NCI-H1105 treated with DMSO at 0.1 percent for 48 hours (cell line): ENCODE data around the gene CMC1.

ENCODE experiments used
- DNase-seq: peaks from one replicate; lab custom pipeline; 2025; lab: John Stamatoyannopoulos, UW

The CMC1 gene

DNA sequence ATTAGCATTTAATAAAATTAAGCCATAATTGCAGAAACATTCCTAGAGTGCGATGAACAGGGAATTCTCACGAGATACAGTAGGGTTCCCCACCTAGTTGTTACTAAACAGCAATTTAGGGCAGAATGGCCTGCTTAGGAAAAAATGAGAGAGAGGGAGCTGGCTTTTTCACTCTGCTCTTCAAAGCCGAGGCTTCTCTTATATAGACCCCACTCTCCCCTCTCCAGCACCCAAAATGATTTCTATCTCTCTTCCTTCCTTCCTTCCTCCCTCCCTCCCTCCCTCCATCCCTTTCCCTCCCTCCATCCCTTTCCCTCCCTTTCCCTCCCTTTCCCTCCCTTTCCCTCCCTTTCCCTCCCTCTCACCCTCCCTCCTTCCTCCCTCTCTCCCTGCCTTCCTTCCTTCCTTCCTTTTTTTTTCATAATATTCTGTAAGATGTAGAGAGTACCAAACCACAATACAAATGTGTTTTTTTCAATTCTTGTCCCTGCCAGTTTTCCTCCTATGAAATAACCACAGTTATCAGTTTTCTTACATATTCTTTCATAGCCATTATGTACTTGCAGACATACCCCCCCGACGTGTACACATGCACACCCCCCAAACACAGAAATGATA is 59.0 kb downstream of the CMC1 start:
- DNase-seq = no peak

- DNase-seq = no peak
These were observed 60.3 kb downstream of the CMC1 start for GRCh38 chr3:28301688-28302087.

- no peak for DNase-seq
These were observed 66.8 kb downstream of the CMC1 start for GRCh38 chr3:28308196-28308595.

DNA sequence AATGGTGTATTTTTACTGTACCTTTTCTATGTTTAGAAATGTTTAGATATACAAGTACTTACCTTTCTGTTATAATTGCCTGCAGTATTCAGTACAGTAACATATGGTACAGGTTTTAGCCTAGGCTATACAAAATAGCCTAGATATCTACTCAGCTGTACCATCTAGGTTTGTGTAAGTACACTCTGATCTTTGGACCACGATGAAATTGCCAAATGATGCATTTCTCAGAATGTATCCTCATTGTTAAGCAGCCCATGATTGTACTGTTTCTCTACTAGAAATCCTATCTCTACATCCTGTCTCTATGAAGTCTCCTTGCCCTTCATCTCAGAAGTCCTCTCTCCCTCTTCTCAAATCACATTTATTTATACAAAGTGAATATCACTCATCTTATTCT is 74.3 kb downstream of the CMC1 start:
- DNase-seq = no peak

DNA sequence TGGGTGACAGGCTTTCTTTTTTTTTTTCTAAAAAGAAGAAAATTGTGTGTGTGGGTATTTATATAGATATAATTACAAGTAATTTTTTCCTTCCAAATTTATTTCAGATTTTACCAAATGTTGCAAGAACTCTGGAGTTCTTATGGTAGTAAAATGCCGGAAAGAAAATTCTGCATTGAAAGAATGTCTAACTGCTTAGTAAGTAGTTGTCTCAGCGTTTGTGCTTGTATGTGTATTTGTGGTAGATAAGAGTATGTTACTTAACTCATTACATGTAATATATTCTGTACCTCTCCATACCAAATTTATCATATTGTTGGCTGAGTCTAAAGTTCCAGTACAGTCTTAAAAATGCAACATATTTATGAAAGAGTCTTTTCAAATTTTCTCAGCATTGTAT is 74.8 kb downstream of the CMC1 start:
- DNase-seq = no peak

GRCh38 chr3:28317438-28318022 is 76.1 kb downstream of the CMC1 start:
- peak; percentile 43 for DNase-seq

DNA sequence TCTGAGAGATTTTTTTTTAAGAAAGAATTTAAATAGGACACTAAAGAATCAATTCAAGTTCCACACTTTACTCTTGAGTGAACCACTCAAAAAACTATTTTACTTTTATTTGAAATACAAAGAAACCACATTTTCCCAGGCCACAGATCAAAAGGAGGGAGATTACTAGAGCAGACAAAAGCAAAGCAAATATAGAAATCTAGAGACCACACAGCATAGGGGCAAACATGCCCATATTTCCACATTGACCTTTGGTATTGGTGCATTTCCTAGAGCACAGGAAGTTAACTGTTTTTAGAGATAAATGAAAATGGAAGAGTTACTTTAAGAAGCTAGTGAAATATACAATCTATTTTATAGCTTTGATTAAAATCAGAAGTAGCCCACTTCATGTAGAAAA is 79.6 kb downstream of the CMC1 start:
- no peak for DNase-seq

DNA sequence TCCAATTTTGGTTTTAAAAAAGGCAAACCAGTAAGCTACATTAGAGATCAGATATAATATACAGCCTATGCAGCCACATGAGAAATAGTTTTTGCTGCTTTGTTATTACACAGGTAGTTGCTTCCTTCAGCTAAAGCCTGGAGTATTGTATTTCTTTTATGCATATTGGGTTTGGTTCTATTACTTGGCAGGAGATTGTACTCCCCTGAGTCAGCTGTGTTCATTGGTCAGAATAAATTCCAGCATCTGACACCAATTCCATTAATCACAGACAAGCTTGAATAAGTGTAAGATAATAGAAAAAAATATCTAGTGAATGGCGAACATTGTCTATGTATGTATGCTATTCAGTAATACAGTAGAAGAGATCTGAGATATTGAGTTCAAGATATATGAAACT is 81.0 kb downstream of the CMC1 start:
- DNase-seq = no peak

DNA sequence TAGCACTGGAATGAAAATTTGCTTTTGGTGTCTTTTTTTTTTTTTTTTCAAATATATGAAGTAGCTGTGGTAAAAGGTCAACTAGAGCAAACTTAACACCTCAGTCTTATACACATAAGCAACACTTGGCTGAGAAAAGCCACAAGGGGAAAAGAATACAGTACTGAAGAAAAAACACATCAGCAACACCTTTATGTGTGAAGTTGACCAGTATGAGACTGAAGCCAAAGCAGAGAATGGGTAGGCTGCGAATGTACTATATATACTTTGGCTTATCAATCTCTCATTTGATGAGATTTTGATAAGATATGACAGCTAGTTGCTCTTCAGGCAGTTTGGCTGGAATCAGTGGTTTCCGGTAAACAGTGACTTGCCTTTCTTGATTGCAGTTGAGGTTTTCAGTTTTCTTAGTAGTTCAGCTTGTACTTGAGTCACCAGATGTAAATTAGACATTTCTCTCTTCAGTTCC is 85.1 kb downstream of the CMC1 start:
- DNase-seq = no peak

DNA sequence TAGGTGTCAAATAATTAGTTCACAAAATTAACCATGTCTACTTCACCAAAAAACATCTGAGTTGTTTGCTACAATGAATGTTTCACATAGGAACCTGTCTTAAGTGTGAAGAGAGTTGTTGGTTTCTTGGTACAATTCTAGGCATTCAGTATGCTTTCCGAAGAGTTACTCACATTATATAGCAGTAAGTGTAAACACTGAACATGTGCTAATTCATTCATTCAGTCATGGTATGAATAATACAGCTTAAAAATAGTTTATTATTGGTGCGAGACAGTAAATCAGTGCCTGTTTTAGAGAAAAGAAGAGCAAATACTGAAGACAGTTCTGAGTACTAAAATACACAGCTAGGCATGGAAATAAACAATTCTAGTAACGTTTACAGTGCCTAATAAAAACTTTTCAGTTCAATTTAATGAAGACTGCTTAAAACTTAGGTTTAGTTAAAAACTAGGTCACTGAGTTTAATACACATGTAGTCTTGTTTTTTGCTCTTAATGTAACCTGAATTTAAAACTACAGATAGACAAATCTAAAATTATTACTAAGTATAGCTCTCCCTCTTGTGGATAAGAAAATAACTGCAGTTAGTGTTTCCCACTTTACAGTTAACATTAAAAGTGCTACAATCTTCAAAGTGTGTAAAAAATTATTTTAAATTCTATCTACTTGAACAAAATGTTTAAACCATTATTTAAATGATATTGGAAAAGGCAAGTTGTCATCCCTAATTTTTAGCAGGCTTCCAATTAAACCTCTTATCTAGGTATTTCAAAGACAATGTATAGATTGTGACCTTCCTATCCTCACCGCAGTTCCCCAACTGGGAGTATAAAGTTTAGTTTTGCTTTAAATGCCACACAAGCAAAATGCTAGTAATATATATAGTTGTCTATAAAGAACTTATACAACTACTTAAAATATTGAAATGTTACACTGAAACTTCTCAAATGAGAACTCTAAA is 87.1 kb downstream of the CMC1 start:
- peak; percentile 8 for DNase-seq

GRCh38 chr3:28334552-28334951 is 93.1 kb downstream of the CMC1 start:
- no peak for DNase-seq

DNA sequence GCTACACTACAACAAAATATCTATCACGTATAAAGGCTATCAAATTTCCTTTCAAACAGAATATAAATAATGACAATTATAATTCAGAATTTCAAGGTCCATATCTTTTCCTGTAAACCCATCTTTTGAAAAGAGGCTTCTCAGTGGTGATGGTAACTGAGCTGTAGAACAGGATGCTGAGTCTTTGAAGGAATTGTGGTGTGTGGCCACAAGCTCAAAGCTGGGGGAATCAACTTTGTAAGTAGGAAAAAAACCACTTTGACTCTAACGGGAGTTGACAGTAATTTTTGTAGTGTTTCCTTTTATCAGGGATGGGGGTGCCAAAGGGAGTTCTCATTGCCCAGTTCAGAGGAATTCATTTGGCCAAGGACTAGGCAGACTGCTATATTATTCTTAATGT is 93.8 kb downstream of the CMC1 start:
- no peak for DNase-seq

DNA sequence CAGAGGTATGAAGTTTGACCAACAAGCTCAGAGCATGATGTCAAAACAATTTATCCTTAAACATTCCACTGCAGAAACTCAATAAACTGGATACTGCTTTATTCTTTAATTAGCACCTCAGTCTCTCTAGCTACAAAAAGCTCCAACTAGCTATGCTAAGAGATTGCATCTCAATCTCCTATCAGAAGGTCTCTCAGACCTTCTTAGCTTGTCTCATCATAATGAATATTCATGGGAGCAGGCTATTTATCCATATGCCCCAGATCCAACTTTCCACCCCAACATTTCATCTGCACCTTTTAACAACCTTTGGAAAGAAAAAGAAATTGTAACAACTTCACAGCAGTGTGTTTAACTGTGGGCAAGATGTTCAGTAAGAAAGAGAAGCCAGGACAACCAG is 95.8 kb downstream of the CMC1 start:
- no peak for DNase-seq

- no peak for DNase-seq
These were observed 101.7 kb downstream of the CMC1 start for GRCh38 chr3:28343144-28343543.

GRCh38 chr3:28345690-28346089 is 104.3 kb downstream of the CMC1 start:
- DNase-seq = no peak

GRCh38 chr3:28347374-28348264 is 106.2 kb downstream of the CMC1 start:
- peak; percentile 17 for DNase-seq

GRCh38 chr3:28348265-28348628 is 106.8 kb downstream of the CMC1 start:
- no peak for DNase-seq

- peak; percentile 79 for DNase-seq
These were observed 107.4 kb downstream of the CMC1 start, which contains the start of the genes AZI2 and ZCWPW2 for GRCh38 chr3:28348629-28349468. AZI2 (minus strand) TSS chr3:28348824; CDS start chr3:28340617, 8,207 bp downstream. ZCWPW2 (plus strand) TSS chr3:28348721; CDS start chr3:28413069, 64,348 bp downstream.

- no peak for DNase-seq
These were observed 108.1 kb downstream of the CMC1 start for GRCh38 chr3:28349469-28350000.
